Left renal cortex interstitium (tissue), 4 donors: Measurements from ENCODE around the gene ASAP3. TPM values are rescaled to one million over a fixed set of nuclear protein-coding genes. Genes with fewer than 3 reads are reported as not detected.
A peak's percentile ranks its signal among the peaks of the same experiment; 100 is the strongest.

ENCODE experiments used
- DNase-seq, 4 donors: peaks; one replicate each; pipeline ENCODE4 v3.0.0-alpha.2; 2013; ENCODE audit warnings: low read depth in 4 of 4, low spot score in 2 of 4, missing footprints in 1 of 4
- polyA plus RNA-seq, 4 donors: library from polyadenylated mRNA; unstranded; fragments of 120-200 nt; gene quantifications; one replicate each; pipeline ENCODE4 v1.2.1, GENCODE V29; 2013; ENCODE audit not compliant: insufficient read length in 4 of 4

The ASAP3 gene
- 10 to 100 TPM; 34.5 to 42.1 (median 38.2) TPM for polyA plus RNA-seq

DNA sequence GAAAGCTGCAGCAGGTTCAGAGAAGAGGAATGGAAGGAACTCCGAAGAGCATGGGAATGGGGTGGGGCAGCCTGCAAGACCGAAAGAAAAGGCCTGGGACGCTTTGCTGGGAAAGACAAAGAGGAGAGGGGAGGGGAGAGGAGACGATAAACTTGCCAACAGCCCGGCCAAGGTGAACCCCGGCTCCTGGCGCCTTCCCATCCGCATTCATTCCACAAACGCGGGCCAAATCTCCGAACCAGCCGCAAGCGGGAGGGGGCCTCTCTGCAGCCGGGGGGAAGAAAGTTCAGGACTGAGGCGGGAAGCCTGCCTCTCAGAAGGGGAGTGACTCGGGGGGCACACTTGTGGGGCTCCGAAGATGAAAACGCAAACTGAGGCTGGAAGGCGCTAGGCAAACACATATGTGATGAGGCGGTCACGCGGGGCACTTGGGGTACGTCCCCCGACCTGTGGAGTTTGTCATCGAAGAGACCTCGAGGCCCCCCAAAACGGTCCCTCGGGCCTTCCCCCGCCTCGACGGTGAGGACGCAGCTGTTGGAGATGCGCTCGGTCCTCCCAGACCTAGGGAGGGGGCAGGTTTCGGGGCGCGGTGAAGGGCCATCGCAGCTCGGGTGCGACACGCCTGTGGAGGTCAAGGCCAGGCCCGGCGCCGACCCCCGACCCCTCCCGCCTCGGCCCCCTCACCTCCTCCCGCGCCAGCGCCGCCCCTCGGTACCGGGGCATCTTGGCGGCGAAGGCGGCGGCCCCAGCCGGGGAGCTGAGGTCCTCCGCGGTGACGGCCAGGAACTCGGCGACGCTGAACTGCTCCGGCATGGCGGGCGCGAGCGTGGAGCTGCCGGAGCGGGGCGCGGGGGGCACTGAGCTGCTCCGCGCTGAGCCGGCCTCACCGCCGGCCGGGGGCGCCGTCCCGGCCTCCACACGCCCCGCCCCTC, at the start of gene ASAP3:
Gene ASAP3, minus strand, starts transcription at position 859 of the 932 bp plus-strand sequence. Its CDS starts 46 bp downstream, at position 813.
- peak in 3 of 4 donors; percentile 15 to 23 (median 16) for DNase-seq

DNA sequence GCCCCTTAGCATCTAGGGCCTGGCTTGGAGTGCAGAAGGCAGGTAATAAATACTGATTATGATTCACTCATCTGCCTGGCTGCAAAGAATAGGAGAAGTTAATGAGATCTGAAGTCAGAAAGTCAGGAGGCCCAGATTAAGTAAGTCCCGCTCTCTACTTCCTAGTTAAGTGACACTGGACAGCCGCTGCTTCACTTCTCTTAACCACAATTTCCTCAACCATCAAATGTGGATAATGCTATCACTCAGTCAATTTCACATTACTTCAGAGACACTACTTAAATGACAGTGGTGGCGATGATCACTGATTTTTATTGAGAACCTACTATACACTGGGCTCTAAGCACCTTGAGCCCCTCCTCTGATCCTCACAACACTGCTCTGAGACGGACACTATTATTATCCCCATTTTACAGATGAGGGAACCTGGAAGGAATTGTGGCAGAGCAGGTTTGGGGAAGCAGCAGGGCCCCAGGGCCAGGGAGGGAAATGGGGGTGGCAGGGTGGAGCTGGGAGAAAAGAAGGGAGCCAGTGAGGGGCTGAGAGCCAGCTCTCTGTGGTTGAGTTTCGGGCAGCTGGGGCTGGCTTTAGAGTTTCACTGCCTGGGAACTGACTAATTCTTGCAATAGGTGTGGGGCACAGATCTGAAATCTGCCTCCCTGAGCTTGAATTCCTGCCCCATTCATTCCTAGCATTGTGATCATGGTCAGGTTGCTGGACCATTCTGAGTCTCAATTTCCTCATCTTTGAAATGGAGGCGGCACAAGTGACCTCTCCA, 49.5 kb upstream of the ASAP3 start:
- DNase-seq = no peak

DNA sequence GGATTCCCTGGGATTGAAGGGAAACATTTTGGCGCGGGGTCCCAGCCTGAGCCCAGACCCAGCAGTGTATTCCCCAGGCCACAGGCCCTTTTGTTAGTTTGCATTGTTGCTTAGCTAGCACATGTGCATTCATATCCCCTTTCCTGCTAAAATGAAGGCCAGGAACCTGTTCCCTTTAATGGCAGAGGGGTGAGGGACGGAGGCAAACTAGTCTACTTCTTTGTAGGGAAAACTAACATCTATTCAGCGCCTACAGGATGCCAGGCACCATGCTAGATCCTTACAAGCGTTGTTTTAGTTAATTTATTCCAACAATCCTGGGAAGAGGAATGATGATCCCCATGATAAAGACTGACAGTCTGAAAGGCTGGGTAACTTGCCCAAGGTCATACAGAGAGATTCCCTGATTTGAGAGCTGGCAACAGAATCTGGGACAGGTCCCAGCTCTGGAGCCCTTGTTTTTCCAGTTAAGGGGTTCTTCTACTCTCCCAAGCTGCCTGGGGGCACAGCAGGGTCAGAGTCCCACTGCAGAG, 47.6 kb upstream of the ASAP3 start:
- no peak for DNase-seq

DNA sequence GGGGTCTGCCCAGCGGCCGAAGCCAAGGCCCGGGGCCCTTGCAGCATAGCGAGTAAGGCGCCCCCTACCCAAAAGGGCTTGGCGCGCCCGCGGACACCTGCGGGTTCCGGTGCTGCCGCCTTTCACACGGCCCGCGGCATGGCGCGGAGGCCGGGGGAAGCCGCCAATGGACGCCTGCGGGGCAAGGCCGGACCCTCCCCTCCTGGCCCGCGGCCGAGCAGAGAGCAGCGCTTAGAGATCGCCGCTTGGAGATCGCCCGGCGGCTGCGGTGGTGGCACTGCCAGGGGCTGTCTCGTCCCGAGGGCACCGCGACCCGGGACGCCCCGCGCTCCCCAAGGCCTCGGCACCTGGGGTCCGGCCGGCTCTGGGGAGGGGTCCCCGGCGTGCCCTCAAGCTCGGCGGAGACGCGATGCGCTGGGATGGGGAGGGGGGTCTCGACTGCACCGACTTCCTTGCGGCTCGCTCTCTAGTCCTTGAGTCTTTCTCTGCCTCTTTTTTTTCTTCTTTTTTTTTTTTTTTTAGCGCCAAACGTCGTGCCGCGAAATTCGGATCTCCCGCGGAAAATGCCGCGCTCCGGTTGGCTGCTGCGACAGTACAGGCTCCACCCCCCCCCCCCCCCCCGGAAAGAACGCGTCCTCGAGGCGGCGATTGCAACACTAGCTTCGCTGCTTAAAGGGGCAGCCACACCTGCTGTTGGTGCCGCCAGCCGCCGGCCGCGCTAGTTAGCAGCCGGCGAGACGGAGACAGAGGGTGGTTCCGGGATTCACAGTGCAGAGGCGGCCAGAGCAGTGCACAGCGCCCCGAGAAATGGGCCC, 47.0 kb upstream of the ASAP3 start, which contains the start of gene E2F2:
Gene E2F2, minus strand, starts transcription at position 487 of the 815 bp plus-strand sequence. Its CDS starts 440 bp downstream, at position 47.
- DNase-seq = peak in 2 of 4 donors; percentile 69 to 75

DNA sequence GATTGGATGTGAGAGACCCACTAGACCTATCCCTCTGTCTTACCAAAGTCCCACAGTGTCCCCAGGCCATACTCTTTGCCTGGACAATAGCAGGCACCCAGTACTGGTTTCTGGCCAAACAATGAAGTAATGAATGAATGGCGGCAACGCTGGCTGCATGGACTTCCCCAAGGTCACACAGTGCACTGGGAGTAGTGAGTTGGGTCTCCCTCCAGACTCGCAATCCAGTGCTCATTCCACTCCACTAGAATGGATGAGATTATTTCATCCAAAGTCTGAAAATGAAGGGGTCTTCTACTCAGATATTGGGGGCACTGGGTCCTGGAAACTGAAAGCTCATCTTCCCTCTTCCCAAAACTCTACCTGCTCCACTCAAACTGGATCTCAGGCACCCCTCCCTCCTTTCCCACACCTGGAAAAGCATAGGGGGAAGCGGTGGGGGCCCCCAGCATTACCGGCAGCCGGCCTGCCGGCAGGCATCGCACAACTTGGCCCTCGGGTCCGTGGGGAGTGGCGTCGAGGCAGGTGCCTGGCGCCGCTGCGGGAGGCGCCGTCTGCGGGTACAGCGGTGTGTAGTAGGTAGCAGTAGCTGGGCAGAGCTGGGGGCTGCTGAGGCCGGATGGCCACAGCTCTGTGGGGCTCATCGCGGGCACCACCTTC, 46.2 kb upstream of the ASAP3 start:
- no peak for DNase-seq

DNA sequence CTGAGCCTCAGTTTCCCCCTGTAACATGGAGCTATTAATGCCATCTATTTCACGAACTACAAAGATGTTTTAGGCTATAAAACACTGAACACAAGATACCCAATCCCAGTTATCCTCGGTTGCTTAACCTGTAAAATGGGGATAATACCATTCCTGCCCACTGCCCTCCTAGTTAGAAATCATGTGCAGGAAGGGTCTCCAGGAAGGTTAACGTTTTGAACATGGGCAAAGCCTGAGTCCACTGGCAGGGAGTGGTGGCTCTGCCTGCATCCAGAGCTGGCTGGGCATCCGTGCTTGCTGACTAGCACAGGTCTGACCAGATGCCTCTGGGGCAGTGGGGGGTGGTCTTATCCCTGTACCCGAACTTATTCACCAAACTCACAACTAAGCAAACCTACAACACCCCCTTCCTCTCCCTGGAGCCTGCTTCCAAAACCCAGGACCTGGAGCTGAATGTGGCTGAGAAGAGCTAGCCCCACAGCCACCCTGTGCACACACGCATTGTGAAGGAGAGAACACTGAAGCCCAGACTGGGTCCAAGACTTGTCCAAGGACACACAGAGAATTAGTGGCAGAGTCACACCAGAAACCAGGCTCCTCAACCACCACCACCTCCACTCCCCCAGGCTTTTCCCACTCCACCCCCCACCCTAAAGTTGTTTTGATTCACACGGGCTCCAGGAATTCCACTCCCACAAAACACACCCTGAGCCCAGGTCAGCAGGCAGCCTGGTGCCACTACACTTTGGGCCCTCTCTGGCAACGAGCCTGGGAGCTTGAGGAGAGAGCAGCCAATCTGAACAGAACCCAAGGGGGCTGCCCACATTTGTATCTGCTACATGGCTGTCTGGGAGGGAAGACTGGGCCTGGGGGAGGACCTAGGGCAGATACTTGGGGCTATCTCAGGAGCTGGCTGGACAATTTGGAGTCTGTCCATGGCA, 45.4 kb upstream of the ASAP3 start:
- no peak for DNase-seq

DNA sequence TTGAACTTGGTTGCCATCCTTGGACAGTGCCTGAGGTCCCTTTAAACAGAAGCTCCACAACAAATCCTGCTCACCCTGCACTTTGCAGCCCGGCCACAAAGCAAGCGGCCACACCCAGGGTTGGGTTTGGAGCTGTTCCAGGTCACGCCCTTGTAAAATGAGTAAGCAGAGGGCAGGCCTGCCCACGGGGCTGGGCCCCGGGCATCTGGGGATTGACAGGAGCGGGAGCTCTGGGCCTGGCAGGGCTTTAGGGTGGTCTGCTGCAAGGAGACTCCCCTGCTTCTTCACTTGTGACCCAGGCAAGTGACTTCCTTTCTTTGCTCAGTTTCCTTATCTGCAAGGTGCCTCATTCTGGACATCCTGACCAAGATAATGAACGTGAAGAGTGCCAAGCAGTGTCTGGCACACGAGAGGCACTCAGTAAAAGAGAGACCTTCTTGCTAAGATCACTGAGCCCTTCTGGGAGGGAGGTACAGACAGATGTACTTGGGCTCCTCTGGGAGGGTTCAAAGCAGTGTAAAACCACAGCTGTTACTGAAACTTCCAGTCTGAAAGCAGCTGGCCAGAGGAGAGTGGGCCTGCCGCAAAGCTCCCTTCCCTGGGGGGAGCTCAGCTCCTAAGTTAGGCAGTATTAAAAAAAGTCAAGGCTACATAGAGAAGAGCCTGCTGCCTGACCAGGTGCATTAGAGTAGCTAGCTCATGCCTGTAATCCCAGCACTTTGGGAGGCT, 44.4 kb upstream of the ASAP3 start:
- no peak for DNase-seq

DNA sequence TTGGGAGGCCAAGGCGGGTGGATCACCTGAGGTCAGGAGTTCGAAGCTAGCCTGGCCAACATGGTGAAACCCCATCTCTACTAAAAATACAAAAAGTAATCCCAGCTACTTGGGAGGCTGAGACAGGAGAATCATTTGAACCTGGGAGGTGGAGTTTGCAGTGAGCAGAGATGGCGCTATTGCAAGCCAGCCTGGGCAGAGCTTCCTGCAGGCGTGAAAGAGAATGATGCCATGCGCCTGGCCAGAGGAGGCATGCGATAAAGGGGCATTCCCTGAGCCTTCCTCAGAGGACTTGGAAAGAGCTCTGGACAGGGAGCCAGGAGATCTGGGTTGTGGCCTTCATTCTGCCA, 43.9 kb upstream of the ASAP3 start:
- DNase-seq = no peak

DNA sequence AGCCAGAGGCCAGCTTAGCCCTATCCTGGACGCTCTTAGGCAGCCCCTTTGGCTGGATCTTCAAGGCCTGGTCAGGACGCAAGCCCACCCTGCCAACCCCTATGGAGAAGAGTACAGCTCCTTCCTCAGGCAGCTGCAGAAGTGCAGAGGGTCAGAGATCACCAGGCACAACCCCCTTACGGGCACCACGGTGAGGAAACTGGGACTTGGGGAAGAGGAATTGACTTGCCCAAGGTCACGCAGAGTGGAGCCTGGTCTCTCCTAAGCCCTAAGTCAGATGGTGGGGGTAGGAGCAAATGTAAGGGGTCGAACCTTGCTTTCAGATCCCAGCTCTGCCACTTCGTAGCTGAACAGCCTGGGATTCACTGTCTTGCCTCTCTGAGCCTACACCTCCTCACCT, 43.4 kb upstream of the ASAP3 start:
- DNase-seq = no peak

DNA sequence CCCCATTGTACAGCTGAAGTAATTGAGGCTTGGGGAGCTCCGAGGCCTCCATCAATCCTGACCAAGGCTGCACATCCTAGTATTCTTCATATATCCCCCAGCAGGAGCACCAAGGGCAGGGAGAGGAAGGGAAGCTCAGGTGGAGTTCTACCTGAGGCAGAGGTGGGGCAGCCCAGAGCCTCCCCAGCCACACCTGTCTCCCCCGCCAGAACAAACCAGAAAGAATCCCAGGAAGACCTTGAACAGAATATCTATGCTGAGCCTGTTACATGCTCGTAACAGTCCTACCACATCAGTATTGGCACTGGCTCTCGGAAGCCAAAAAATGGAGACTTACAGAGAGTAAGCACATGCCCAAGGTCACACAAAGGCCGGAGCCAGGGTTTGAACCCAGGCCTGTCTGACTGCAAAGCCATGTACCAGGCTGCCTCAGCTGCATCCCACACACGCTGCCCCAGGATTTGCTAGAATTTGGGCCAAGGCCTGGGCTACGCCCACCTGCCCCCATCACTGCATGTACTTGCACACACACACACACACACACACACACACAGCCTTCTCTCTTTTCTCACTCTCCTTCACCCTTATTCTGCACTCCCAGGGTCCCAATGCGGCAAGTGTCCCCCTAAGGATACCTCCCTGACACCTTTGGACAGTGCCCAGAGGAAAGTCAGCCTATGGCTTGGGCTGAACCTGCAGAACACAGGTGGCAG, 42.5 kb upstream of the ASAP3 start:
- no peak for DNase-seq

DNA sequence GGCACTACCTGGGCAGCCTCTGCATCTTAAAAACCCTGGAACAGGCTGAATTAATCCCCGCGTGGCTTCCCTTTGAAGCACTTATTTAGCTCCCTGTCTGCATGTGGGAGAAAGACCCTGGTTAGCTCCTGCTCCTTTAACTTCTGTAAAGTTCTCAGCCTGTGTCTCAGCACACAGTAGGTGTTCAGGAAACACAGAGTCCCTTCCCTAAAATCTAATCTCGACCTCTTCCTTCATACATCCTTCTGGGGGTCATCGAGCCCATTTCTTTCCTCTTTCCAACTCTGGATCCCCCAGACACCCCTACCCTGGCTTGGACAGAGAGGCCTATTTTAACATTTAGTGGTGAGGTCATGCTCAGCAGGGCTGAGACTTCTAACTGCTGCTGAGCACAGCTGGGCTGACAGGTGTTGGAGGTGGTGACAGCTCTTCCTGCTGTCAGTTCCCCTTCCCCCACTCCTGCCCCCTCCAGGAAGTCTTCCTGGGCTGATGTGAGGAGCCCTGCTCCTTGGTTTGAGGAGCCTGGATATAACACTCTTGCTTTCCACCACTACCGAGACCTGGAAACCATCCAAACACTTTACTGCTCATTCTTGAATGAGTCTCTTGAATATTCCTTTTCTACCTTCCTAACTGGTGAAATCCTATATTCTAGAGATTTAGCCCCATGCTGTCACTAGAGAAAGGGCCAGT, 41.7 kb upstream of the ASAP3 start:
- DNase-seq = no peak

DNA sequence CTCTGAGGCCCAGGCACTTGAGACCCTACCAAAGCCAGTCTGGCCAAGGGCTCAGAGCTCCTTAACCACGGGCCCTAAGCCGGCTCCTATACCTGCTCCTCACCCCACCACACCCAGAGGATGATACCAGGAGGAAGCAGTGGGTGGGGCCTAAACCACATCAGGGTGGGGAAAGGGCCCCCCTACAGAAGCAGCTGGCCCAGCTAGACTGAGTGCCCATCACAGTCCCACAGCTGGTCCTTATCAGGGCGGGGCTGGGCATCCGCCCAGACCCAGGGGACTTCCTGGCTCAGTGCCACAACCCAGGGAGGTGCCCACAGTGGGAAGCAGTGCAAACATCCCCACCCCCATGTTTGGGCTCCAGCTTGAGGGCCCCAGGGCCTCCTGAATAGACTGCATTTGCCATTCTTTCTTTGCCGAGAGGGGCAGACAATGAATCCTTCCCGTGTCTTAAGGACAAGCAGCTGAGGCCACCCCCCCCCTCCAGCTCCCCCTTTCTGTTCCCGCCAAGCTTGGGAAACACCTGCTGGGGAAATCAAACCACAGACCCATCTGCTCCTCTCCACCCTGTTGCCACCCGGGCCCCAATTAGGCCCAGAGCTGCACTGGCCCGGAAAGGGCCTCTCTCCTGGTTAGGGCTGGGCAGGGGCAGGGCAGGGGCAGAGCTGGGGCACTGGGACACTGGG, 40.9 kb upstream of the ASAP3 start:
- DNase-seq = no peak

DNA sequence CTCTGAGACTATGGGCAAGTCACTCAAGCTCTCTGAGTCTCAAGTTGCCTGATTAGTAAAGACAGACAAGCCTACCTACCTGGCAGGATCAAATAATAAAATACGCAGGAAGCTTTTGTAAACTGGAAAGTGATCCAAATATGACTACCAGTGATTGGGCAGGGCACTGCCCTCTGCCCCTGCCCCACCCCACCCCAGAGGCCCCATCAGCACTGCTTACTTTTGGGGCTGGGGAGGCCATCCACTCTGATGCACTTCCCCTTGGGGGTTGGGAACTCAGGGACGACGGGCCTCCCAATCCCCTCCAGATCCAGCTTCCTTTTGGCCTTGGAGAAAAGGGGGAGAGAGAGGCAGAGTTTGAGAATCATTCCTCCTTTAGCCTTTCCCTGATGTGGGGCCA, 40.2 kb upstream of the ASAP3 start:
- DNase-seq = no peak

DNA sequence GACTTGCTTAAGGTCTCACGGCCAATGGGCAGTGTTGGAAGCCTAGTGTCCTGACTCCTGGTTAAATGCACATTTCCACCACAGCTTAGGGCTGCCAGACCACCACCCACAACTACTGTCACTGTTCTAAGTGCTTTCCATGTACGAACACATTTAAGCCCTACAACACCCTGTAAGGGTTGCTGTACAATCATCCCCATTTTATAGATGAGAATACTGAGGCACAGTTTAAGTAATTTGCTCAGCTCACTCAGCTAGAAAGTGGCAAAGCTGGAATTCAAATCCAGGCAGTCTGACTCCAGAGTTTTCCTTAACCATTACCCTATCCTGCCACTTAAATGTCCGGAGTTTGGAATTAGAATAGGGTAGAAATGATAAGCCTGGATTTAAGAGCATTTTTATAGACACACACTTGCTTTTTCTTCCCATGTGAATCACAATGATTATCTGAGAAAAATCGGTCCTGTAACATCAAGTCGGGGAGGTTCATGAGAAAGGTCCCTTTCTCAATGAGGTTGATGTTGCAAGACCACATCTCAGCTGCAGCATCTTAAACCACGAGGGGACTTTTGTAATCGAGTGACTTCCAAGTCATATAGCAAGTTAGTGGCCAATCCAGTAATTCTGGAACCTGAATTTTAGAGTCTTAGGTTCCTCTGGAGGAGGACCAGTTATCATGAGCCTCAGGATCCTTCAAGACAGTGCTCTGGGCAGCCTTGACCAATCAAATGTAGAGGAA, 38.4 kb upstream of the ASAP3 start:
- DNase-seq = no peak

DNA sequence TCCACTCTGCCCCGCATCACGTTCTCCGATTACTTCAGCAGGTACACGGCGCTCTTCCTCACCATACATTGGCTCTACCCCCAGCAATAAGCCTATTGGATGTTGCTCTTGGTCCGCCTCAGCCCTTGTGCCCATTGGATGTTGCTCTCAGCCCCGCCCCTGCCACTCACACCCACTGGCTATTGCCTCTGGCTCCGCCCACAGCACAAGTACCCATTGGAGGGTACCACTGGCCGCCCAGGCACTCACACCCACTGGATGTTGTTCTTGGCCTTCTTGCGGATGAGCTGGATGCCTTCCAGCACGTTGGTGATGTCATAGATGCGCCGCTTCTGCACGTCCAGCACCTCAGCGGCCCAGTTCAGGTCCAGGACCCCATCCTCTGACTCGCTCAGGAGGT, 37.6 kb upstream of the ASAP3 start:
- no peak for DNase-seq

DNA sequence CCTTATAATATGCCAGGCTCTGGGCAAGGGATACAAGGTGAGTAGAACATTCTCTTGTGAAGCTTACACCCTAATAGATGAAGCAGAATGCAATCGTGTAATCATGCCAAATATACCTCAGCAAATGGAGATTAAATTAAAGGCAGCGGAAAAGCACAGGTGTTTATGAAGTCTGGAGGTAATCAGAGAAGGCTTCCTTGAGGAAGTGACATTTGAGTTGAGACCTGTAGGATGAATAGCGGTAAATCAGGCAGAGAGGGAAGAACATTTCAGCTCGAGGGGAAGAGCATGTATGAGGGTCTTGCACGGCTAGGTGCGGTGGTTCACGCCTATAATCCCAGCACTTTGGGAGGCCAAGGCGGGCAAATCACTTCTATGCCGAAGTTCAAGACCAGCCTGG, 33.6 kb upstream of the ASAP3 start:
- no peak for DNase-seq
